Fibroblast of villous mesenchyme (primary cell): Measurements from ENCODE around the gene DNAJC21. TPM values are rescaled to one million over a fixed set of nuclear protein-coding genes. Genes with fewer than 3 reads are reported as not detected.
A peak's percentile ranks its signal among the peaks of the same experiment; 100 is the strongest.

Source experiments
- DNase-seq: peaks from one replicate; pipeline ENCODE4 v3.0.0-alpha.2; 2010; ENCODE audit warnings: low read depth
- H3K4me3 ChIP-seq: 2 replicates; pipeline ENCODE4 v1.5.1; 2011; ENCODE audit warnings: low read depth, mild to moderate bottlenecking, low read length
- CTCF ChIP-seq: IDR thresholded peaks from 2 replicates; pipeline ENCODE4 v1.5.1; 2012; ENCODE audit warnings: low read depth, mild to moderate bottlenecking, low read length; ENCODE audit not compliant: insufficient read depth
- total RNA-seq: library from RNA; depleted of rRNA; stranded (reverse); fragments of >200 nt; gene quantifications from 2 replicates; pipeline ENCODE4 v1.2.3, GENCODE V29; 2012

DNAJC21 gene
- total RNA-seq, 1 donor: 44.5 TPM

- DNase-seq: no peak
- TF ChIP-seq CTCF: no peak
- no peak overlapping the region for H3K4me3 ChIP-seq
Observed at GRCh38 chr5:35002459-35002858, 73.1 kb downstream of the DNAJC21 start.

- H3K4me3 ChIP-seq: no peak overlapping the region
- TF ChIP-seq CTCF: peak; percentile 95
- peak; percentile 66 for DNase-seq
Observed at GRCh38 chr5:35003018-35003957, 73.9 kb downstream of the DNAJC21 start.

- no peak for DNase-seq
- no peak overlapping the region for H3K4me3 ChIP-seq
- no peak for TF ChIP-seq CTCF
Observed at GRCh38 chr5:35004200-35004599, 74.8 kb downstream of the DNAJC21 start.

GRCh38 chr5:35004771-35005170, 75.4 kb downstream of the DNAJC21 start:
- TF ChIP-seq CTCF: no peak
- no peak for DNase-seq
- H3K4me3 ChIP-seq: no peak overlapping the region

Other genes starting within 250 kb of the DNAJC21 start
- gene TTC23L, start 90.4 kb upstream of the DNAJC21 start, total RNA-seq: under 0.01 TPM in 1 of 2 replicates, not detected in the other
- gene RAD1, start 14.1 kb upstream of the DNAJC21 start, total RNA-seq: 52.5 and 68.7 TPM in 2 replicates
- gene BRIX1, start 13.8 kb upstream of the DNAJC21 start, total RNA-seq: 38.7 and 88.9 TPM in 2 replicates
- under 0.01 TPM in 1 of 2 replicates, not detected in the other for gene AGXT2, start 118.4 kb downstream of the DNAJC21 start, total RNA-seq